Measurements from ENCODE around the gene NEK1. TPM values are rescaled to one million over a fixed set of nuclear protein-coding genes. Genes with fewer than 3 reads are reported as not detected.

NEK1 gene
- total and polyA plus RNA-seq, 2 of the 13 experiments (the other 11 are each of a cell fraction or from before 2014, with no cell fraction given) = 2.9 to 5.4 TPM

GRCh38 chr4:169604903-169605331 lies 7.5 kb downstream of the NEK1 start:
- Histone ChIP-seq H3K9ac (ENCODE audit: insufficient read depth, low read depth, low read length) (no peak overlapping the region), H3K9me3 (ENCODE audit: low read length) (no peaks in the 10 kb centered on the region), H3K79me2 (ENCODE audit: insufficient read depth, low read length) (no peaks in the 10 kb centered on the region), H3K27me3 (ENCODE audit: control insufficient read depth in 1 of 2, insufficient read depth in 2 of 2, low read length in 2 of 2) (no peaks in the 10 kb centered on the region; a peak in 1 of 5 replicates), H3K4me2 (ENCODE audit: low read depth, low read length) (no peak overlapping the region), H3K36me3 (replicated peaks in 1 of 2; ENCODE audit: control insufficient read depth in 1 of 2, insufficient read depth in 2 of 2, low read length in 2 of 2) (peaks cover 0 to 12% of the 10 kb centered on the region in 2 experiments; a peak in 2 of 5 replicates), H3K27ac (ENCODE audit: extremely low read length, insufficient read depth, low read length) (no peak overlapping the region), H3K4me1 (ENCODE audit: insufficient read depth, low read length) (0 out of 2 replicates have a peak, but pooled peaks cover under 1% of the 10 kb centered on the region), H4K20me1 (ENCODE audit: insufficient read depth, low read length) (no peaks in the 10 kb centered on the region), H2AFZ (ENCODE audit: low read length) (no peak overlapping the region), H3K4me3 (replicated peaks in 1 of 3; ENCODE audit: insufficient read depth in 1 of 3, low read depth in 2 of 3, low read length in 3 of 3) (no peak overlapping the region)
- intact Hi-C loops (cut with micrococcal nuclease; ENCODE audit: unreplicated experiment) = no loop called here
- POLR2A ChIA-PET = no interaction called here
- CTCF ChIA-PET (ENCODE audit: low intra/inter-chr PET ratio, low total read pairs) = no interaction called here
- FAIRE-seq (no peak), DNase-seq (ENCODE audit: low spot score) (no peak), ATAC-seq (no peak)
- WGBS (ENCODE audit: low lambda C conversion rate) = 100% methylated on average over 1 of the region's 1 CpG
- in situ Hi-C loops (cut with HindIII; ENCODE audit: extremely low pct_ligation_motif_present, low pct_unique_long_range_greater_than_20kb) = loop anchor here (25.0 kb wide), 1 partner anchor 482 kb away; the partner anchor contains the start of gene AADAT
- no TSS peak for BruUV-seq (replicated peaks)
- TF ChIP-seq ARHGAP35 (CRISPR knock-in tag; IDR thresholded peaks at IDR 0.05; ENCODE audit: borderline replicate concordance) = no peak
- no peak for TF ChIP-seq PCBP1 (IDR thresholded peaks at IDR 0.05; ENCODE audit: borderline replicate concordance, low read depth, low read length)
- no peak for TF ChIP-seq ZHX2 (IDR thresholded peaks at IDR 0.05; ENCODE audit: low read depth)
- TF ChIP-seq ZHX2 (CRISPR knock-in tag; IDR thresholded peaks at IDR 0.05; ENCODE audit: borderline replicate concordance) = no peak
- no peak for TF ChIP-seq ZFP1 (CRISPR knock-in tag; IDR thresholded peaks at IDR 0.05)
- no peak for TF ChIP-seq ZNF558 (CRISPR knock-in tag; IDR thresholded peaks at IDR 0.05; ENCODE audit: borderline replicate concordance)
- TF ChIP-seq HMGXB4 (CRISPR knock-in tag; IDR thresholded peaks at IDR 0.05; ENCODE audit: borderline replicate concordance in 1 of 2, low read depth in 1 of 2) = no peak
- TF ChIP-seq PLSCR1 (CRISPR knock-in tag; IDR thresholded peaks at IDR 0.05; ENCODE audit: borderline replicate concordance) = no peak
- TF ChIP-seq TCF12 (IDR thresholded peaks at IDR 0.05) = no peak
- TF ChIP-seq TCF12 (CRISPR knock-in tag; IDR thresholded peaks at IDR 0.05) = no peak
- no peak for TF ChIP-seq ZNF790 (CRISPR knock-in tag; IDR thresholded peaks at IDR 0.05; ENCODE audit: borderline replicate concordance)
- TF ChIP-seq ZNF75D (CRISPR knock-in tag; IDR thresholded peaks at IDR 0.05; ENCODE audit: borderline replicate concordance) = no peak
- no peak for TF ChIP-seq NONO (IDR thresholded peaks at IDR 0.05)
- no peak for TF ChIP-seq NONO (CRISPR knock-in tag; conservative IDR thresholded peaks at IDR 0.05)
- TF ChIP-seq YEATS4 (CRISPR knock-in tag; IDR thresholded peaks at IDR 0.05; ENCODE audit: borderline replicate concordance) = no peak
- TF ChIP-seq BRD4 (CRISPR knock-in tag; IDR thresholded peaks at IDR 0.05) = no peak
- TF ChIP-seq RBM39 (IDR thresholded peaks at IDR 0.05; ENCODE audit: low read depth, low read length, poor library complexity, severe bottlenecking) = no peak

All from HepG2 (cell line).